K562 (cell line): ENCODE measurements around the gene CNTN4. TPM values are rescaled to one million over a fixed set of nuclear protein-coding genes. Genes with fewer than 3 reads are reported as not detected.

Experiments
- ATAC-seq: fragments of 200-7000 bp; cut with Tn5 transposase; 3 replicates; pipeline ENCODE4 v1.9.1; 2020; ENCODE audit warnings: moderate library complexity
- BruUV-seq: library from RNA; stranded (reverse); fragments of 400-500 nt; replicated peaks from 2 replicates; lab custom pipeline; 2021; lab: Mats Ljungman, UMichigan
- CTCF ChIA-PET: fragments of 300-600 bp; formaldehyde crosslinking; extraction: SDS; loops from one replicate; lab custom pipeline; 2021; ENCODE audit warnings: low intra/inter-chr PET ratio; lab: Yijun Ruan, JAX
- POLR2A ChIA-PET: fragments of 300-600, 350-650 bp; sonication (Branson Sonifier 250); formaldehyde crosslinking; extraction: SDS; loops from one replicate; lab custom pipeline; 2021; ENCODE audit warnings: antibody characterized with exemption, inconsistent platforms; lab: Yijun Ruan, JAX
- DNase-seq, 4 experiments: peaks; one replicate each; pipeline versions ENCODE4 v3.0.0 to v3.0.0-alpha.2; 2011 to 2018; ENCODE audit warnings: low spot score in 3 of 4, mixed read lengths in 3 of 4; ENCODE audit errors: extremely low read depth in 1 of 4
- FAIRE-seq: peaks from 2 replicates; lab custom pipeline; 2011; peaks lifted over from hg19 to GRCh38; lab: Jason Lieb, UNC
- H2AFZ ChIP-seq: 2 replicates; pipeline ENCODE4 v1.6.0; 2011; ENCODE audit warnings: low read depth, low read length, control low read depth, inconsistent platforms
- H3K27ac ChIP-seq: fragments of 200-600 bp; 3 replicates; pipeline ENCODE4 v1.8.0; 2011; ENCODE audit warnings: low read depth, mild to moderate bottlenecking, control low read depth, inconsistent platforms, low read length, moderate library complexity, mixed read lengths; ENCODE audit errors: extremely low read depth
- H3K27me3 ChIP-seq, 2 experiments: fragments of 300-600 bp in 1 of 2; 2 replicates in 1 of 2; 3 replicates in 1 of 2; pipeline versions ENCODE4 v1.6.0 to v1.8.0; 2011; ENCODE audit warnings: inconsistent platforms in 2 of 2, low read length in 2 of 2, mild to moderate bottlenecking in 1 of 2, mixed read lengths in 1 of 2, moderate library complexity in 1 of 2; ENCODE audit not compliant: control insufficient read depth in 2 of 2, insufficient read depth in 2 of 2
- H3K36me3 ChIP-seq: fragments of 300-600 bp; 3 replicates; pipeline ENCODE4 v1.8.0; 2011; ENCODE audit warnings: mild to moderate bottlenecking, low read length, inconsistent platforms; ENCODE audit not compliant: control insufficient read depth, insufficient read depth
- H3K4me1 ChIP-seq, 2 experiments: fragments of 200-600 bp in 1 of 2; replicated peaks in 1 of 2; 2 replicates in 1 of 2; 3 replicates in 1 of 2; pipeline versions ENCODE4 v1.5.1 to v1.8.0; 2011; ENCODE audit warnings: inconsistent platforms in 2 of 2, low read length in 2 of 2, mild to moderate bottlenecking in 1 of 2, mixed read lengths in 1 of 2, moderate library complexity in 1 of 2; ENCODE audit not compliant: control insufficient read depth in 2 of 2, insufficient read depth in 2 of 2
- H3K4me2 ChIP-seq: 2 replicates; pipeline ENCODE4 v1.6.1; 2011; ENCODE audit warnings: low read length, control low read depth, inconsistent platforms, mixed read lengths; ENCODE audit not compliant: insufficient read depth
- H3K4me3 ChIP-seq: fragments of 200-600 bp; sonication (generic), shearing (Covaris generic); 2 replicates; pipeline ENCODE4 v1.5.1; 2016; ENCODE audit warnings: control low read depth, inconsistent platforms
- H3K79me2 ChIP-seq: fragments of 200-600 bp; 3 replicates; pipeline ENCODE4 v1.8.0; 2011; ENCODE audit warnings: low read length, inconsistent platforms; ENCODE audit not compliant: control insufficient read depth, insufficient read depth
- H3K9ac ChIP-seq, 2 experiments: 2 replicates each; pipeline versions ENCODE4 v1.6.0 to v1.6.1; 2011; ENCODE audit warnings: low read depth in 2 of 2, low read length in 2 of 2, control low read depth in 1 of 2, inconsistent platforms in 1 of 2, mild to moderate bottlenecking in 1 of 2, mixed read lengths in 1 of 2; ENCODE audit not compliant: insufficient read depth in 1 of 2
- H3K9me1 ChIP-seq: one replicate; pipeline ENCODE4 v1.6.0; 2011; ENCODE audit warnings: inconsistent platforms, mild to moderate bottlenecking, low read length, moderate library complexity; ENCODE audit not compliant: control insufficient read depth, insufficient read depth
- H3K9me3 ChIP-seq: replicated peaks from 2 replicates; pipeline ENCODE4 v1.5.1; 2011; ENCODE audit warnings: low read depth, low read length, inconsistent platforms; ENCODE audit not compliant: control insufficient read depth, insufficient read depth
- H4K20me1 ChIP-seq: replicated peaks from 2 replicates; pipeline ENCODE4 v1.6.1; 2011; ENCODE audit warnings: low read length, inconsistent platforms, mixed read lengths; ENCODE audit not compliant: control insufficient read depth, insufficient read depth
- CREM ChIP-seq: IDR thresholded peaks from 2 replicates; pipeline ENCODE4 v1.6.1; 2014; ENCODE audit warnings: antibody characterized with exemption, low read depth
- LARP7 ChIP-seq: fragments of 450-650 bp; IDR thresholded peaks from 2 replicates; pipeline ENCODE4 v1.6.1; 2016
- NCOA2 ChIP-seq, 2 experiments: fragments of 450-650 bp; IDR thresholded peaks; 2 replicates each; pipeline ENCODE4 v1.6.1; 2018; ENCODE audit warnings: mild to moderate bottlenecking in 2 of 2, moderate library complexity in 1 of 2; ENCODE audit not compliant: partially characterized antibody in 2 of 2
- RAD21 ChIP-seq, 2 experiments: fragments of 250-450 bp in 1 of 2; fragments of 450-650 bp in 1 of 2; sonication (Bioruptor Pico) in 1 of 2; formaldehyde crosslinking in 1 of 2; IDR thresholded peaks in 1 of 2; conservative IDR thresholded peaks in 1 of 2; 2 replicates each; pipeline versions ENCODE4 v1.4.0 to v1.8.0; 2020 to 2022; ENCODE audit warnings: mild to moderate bottlenecking in 2 of 2, moderate library complexity in 1 of 2
- SAFB2 ChIP-seq: fragments of 200-400 bp; formaldehyde crosslinking; IDR thresholded peaks from 2 replicates; pipeline ENCODE4 v1.6.1; 2018; ENCODE audit warnings: borderline replicate concordance, low read length, low read depth, moderate library complexity; ENCODE audit not compliant: severe bottlenecking
- SIX5 ChIP-seq, 2 experiments: IDR thresholded peaks; 2 replicates each; pipeline ENCODE4 v1.6.1; 2011; ENCODE audit warnings: low read length in 2 of 2, borderline replicate concordance in 1 of 2, low read depth in 1 of 2, mild to moderate bottlenecking in 1 of 2, moderate library complexity in 1 of 2; ENCODE audit not compliant: insufficient read depth in 1 of 2
- SLC30A9 ChIP-seq: fragments of 250-450 bp; sonication (Bioruptor Pico); IDR thresholded peaks from 2 replicates; pipeline ENCODE4 v1.8.0; 2022; ENCODE audit warnings: mild to moderate bottlenecking, moderate library complexity
- SNIP1 ChIP-seq: fragments of 450-650 bp; IDR thresholded peaks from 2 replicates; pipeline ENCODE4 v1.7.1; 2017; ENCODE audit warnings: low read depth, mild to moderate bottlenecking
- SRSF7 ChIP-seq: fragments of 200-400 bp; formaldehyde crosslinking; optimal IDR thresholded peaks from 2 replicates; pipeline ENCODE3; 2017; ENCODE audit warnings: mild to moderate bottlenecking, low read depth, low read length
- TAL1 ChIP-seq: fragments of 450-650 bp; IDR thresholded peaks from 2 replicates; pipeline ENCODE4 v1.6.1; 2016; ENCODE audit warnings: mild to moderate bottlenecking
- ZEB2 ChIP-seq: fragments of 450-650 bp; IDR thresholded peaks from 2 replicates; pipeline ENCODE4 v1.6.1; 2016
- ZNF184 ChIP-seq: sonication (generic); formaldehyde crosslinking; IDR thresholded peaks from 2 replicates; pipeline ENCODE4 v1.5.0; 2020; ENCODE audit warnings: missing genetic modification reagents
- WGBS: fragments of 100-300 bp; shearing (Covaris generic); methylation state at CpG from one replicate; pipeline ENCODE4 v1.1.6; 2016; ENCODE audit warnings: low coverage, mixed read lengths; ENCODE audit not compliant: insufficient coverage; ENCODE audit errors: missing lambda C conversion rate; 5-methylcytosine and 5-hydroxymethylcytosine counted together
- in situ Hi-C: fragments of 300-500 bp; cut with MboI; formaldehyde crosslinking; loops from 4 replicates; pipeline ENCODE4 v1.15.0; 2018; ENCODE audit warnings: inconsistent platforms, mixed read lengths
- intact Hi-C: fragments of 100-400 bp; cut with micrococcal nuclease; formaldehyde crosslinking; loops from 2 replicates; pipeline ENCODE4 v1.14.2; 2022
- polyA plus RNA-seq, 8 experiments: library from polyadenylated mRNA; depleted of rRNA in 4 of 8; stranded (reverse) in 5 of 8; unstranded in 3 of 8; fragments of >200 nt; fragmentation: Nextera tagmentation in 2 of 8; fragmentation: Illumina TruSeq in 1 of 8; extraction: Ambion mirVana in 2 of 8; extraction: Trizol in 1 of 8; gene quantifications; 2 replicates each; pipeline versions ENCODE4 v1.2.1 to v1.2.3, GENCODE V29; 2011 to 2014; ENCODE audit warnings: inconsistent platforms in 1 of 8, missing spikeins in 1 of 8
- total RNA-seq, 7 experiments: library from RNA; depleted of rRNA in 6 of 7; stranded (reverse); fragments of >200 nt in 6 of 7; fragmentation: Illumina TruSeq in 2 of 7; extraction: Trizol in 2 of 7; gene quantifications; 2 replicates each; pipeline versions ENCODE4 v1.2.1 to v1.2.3, GENCODE V29; 2011 to 2021; ENCODE audit warnings: low replicate concordance in 1 of 7
- TF ChIP-seq, protein P1 (sequence below), 2 experiments: fragments of 150-350 bp in 1 of 2; IDR thresholded peaks; 2 replicates each; pipeline ENCODE4 v1.6.1; 2012 to 2016; ENCODE audit warnings: low read depth in 2 of 2, low read length in 2 of 2, mild to moderate bottlenecking in 1 of 2, moderate library complexity in 1 of 2
- TF ChIP-seq, protein P2 (sequence below), 3 experiments: IDR thresholded peaks in 2 of 3; conservative IDR thresholded peaks in 1 of 3; 2 replicates each; pipeline ENCODE4 v1.5.1; 2011 to 2012; ENCODE audit warnings: low read length in 3 of 3, mild to moderate bottlenecking in 3 of 3, control low read depth in 2 of 3, improper control_type of control experiment in 1 of 3, inconsistent platforms in 1 of 3, low read depth in 1 of 3, mixed read lengths in 1 of 3, moderate library complexity in 1 of 3; ENCODE audit not compliant: insufficient read depth in 2 of 3
- TF ChIP-seq, protein P3 (sequence below): sonication (generic); formaldehyde crosslinking; IDR thresholded peaks from 2 replicates; pipeline ENCODE4 v1.8.1; 2022; ENCODE audit warnings: missing genetic modification reagents

CNTN4 gene
- total and polyA plus RNA-seq, 9 of the 15 experiments (the other 6 are each of a cell fraction or from before 2014, with no cell fraction given), result not detected

DNA sequence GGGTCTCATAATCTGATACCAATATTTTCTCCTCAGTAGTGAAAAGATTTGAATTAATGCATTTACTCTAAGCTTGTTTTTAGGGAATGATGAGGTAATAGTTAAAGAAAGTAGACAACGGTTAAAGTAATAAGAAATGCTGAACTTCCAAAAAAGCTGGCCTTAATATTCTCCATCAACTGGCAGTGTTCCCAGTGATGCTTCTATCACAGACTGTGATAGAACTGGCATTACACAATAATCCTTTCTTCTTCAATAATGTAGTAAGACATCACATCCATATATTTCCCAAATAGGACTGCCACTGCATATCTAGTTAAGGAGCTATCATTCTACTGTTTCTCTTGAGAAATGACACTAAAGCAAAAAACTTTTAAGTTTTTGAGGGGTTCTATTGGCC lies 822.8 kb downstream of the CNTN4 start (continued):
- no peak for TF ChIP-seq ZNF184 (CRISPR knock-in tag)
- TF ChIP-seq NCOA2 (IDR thresholded peaks at IDR 0.05; ENCODE audit: partially characterized antibody in 2 of 2), result no peak
- TF ChIP-seq LARP7, result no peak
- no peak for TF ChIP-seq ZEB2
- no peak for TF ChIP-seq SRSF7
- TF ChIP-seq, protein P1, sequence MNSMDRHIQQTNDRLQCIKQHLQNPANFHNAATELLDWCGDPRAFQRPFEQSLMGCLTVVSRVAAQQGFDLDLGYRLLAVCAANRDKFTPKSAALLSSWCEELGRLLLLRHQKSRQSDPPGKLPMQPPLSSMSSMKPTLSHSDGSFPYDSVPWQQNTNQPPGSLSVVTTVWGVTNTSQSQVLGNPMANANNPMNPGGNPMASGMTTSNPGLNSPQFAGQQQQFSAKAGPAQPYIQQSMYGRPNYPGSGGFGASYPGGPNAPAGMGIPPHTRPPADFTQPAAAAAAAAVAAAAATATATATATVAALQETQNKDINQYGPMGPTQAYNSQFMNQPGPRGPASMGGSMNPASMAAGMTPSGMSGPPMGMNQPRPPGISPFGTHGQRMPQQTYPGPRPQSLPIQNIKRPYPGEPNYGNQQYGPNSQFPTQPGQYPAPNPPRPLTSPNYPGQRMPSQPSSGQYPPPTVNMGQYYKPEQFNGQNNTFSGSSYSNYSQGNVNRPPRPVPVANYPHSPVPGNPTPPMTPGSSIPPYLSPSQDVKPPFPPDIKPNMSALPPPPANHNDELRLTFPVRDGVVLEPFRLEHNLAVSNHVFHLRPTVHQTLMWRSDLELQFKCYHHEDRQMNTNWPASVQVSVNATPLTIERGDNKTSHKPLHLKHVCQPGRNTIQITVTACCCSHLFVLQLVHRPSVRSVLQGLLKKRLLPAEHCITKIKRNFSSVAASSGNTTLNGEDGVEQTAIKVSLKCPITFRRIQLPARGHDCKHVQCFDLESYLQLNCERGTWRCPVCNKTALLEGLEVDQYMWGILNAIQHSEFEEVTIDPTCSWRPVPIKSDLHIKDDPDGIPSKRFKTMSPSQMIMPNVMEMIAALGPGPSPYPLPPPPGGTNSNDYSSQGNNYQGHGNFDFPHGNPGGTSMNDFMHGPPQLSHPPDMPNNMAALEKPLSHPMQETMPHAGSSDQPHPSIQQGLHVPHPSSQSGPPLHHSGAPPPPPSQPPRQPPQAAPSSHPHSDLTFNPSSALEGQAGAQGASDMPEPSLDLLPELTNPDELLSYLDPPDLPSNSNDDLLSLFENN (IDR thresholded peaks at IDR 0.05; ENCODE audit: low read depth in 2 of 2, low read length in 2 of 2), result no peak

DNA sequence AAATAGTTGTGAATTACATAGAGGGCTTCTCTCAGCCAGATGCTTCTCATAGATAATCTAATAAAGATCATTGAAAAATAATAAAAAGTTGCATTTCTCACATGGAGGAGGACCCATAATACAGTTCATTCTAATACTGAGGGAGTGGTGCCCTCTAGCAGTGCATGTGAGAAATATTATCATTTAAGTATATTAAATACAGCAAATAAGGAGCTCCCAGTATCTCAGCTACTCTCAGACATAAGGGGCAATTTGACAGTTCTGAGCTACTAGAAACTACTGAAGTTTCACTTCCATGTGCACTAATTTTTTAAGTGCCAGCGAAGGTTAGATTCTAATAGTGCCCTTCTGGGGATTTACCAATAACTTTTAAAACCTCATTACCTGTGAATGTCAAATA lies 823.2 kb downstream of the CNTN4 start:
- no peak for FAIRE-seq
- DNase-seq, result peak in 2 of 4 experiments; percentile 8 to 10
- no peak overlapping the region for H2AFZ ChIP-seq
- ChIA-PET POLR2A (no interaction called here), CTCF (no interaction called here)
- no TSS peak for BruUV-seq
- in situ Hi-C loops (no loop called here), intact Hi-C loops (no loop called here)
- 5% methylated on average over 1 of the region's 1 CpG for WGBS
- H3K27me3 ChIP-seq, result no peaks in the 10 kb centered on the region
- no peaks in the 10 kb centered on the region for H3K36me3 ChIP-seq
- no peak overlapping the region for H3K27ac ChIP-seq
- no peak overlapping the region for H3K4me3 ChIP-seq
- H4K20me1 ChIP-seq, result no peaks in the 10 kb centered on the region
- ATAC-seq, result no peak
- H3K9me1 ChIP-seq, result no peaks in the 10 kb centered on the region
- no peaks in the 10 kb centered on the region for H3K9me3 ChIP-seq
- H3K79me2 ChIP-seq, result no peaks in the 10 kb centered on the region
- H3K4me1 ChIP-seq, result no peaks in the 10 kb centered on the region
- H3K9ac ChIP-seq, result no peak overlapping the region
- H3K4me2 ChIP-seq, result no peak overlapping the region
- TF ChIP-seq TAL1 (no peak), NCOA2 (IDR thresholded peaks at IDR 0.05; ENCODE audit: partially characterized antibody in 2 of 2) (no peak), SLC30A9 (CRISPR knock-in tag) (no peak), SAFB2 (no peak), SNIP1 (no peak), SIX5 (IDR thresholded peaks at IDR 0.05; ENCODE audit: borderline replicate concordance in 1 of 2, insufficient read depth in 1 of 2, low read depth in 1 of 2, low read length in 2 of 2) (no peak), RAD21 (CRISPR knock-in tag; conservative IDR thresholded peaks at IDR 0.05 in 1 of 2, IDR thresholded peaks at IDR 0.05 in 1 of 2) (peak; percentile 36 to 57), CREM (no peak)
- TF ChIP-seq, protein P2, sequence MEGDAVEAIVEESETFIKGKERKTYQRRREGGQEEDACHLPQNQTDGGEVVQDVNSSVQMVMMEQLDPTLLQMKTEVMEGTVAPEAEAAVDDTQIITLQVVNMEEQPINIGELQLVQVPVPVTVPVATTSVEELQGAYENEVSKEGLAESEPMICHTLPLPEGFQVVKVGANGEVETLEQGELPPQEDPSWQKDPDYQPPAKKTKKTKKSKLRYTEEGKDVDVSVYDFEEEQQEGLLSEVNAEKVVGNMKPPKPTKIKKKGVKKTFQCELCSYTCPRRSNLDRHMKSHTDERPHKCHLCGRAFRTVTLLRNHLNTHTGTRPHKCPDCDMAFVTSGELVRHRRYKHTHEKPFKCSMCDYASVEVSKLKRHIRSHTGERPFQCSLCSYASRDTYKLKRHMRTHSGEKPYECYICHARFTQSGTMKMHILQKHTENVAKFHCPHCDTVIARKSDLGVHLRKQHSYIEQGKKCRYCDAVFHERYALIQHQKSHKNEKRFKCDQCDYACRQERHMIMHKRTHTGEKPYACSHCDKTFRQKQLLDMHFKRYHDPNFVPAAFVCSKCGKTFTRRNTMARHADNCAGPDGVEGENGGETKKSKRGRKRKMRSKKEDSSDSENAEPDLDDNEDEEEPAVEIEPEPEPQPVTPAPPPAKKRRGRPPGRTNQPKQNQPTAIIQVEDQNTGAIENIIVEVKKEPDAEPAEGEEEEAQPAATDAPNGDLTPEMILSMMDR (IDR thresholded peaks at IDR 0.05 in 2 of 3, conservative IDR thresholded peaks at IDR 0.05 in 1 of 3; ENCODE audit: insufficient read depth in 2 of 3, low read depth in 1 of 3, low read length in 3 of 3), result peak in 1 of 3 experiments; percentile 25; a peak in 1 of 6 replicates
- TF ChIP-seq, protein P3, sequence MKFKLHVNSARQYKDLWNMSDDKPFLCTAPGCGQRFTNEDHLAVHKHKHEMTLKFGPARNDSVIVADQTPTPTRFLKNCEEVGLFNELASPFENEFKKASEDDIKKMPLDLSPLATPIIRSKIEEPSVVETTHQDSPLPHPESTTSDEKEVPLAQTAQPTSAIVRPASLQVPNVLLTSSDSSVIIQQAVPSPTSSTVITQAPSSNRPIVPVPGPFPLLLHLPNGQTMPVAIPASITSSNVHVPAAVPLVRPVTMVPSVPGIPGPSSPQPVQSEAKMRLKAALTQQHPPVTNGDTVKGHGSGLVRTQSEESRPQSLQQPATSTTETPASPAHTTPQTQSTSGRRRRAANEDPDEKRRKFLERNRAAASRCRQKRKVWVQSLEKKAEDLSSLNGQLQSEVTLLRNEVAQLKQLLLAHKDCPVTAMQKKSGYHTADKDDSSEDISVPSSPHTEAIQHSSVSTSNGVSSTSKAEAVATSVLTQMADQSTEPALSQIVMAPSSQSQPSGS (CRISPR knock-in tag), result no peak
